OCI-LY7 (cell line): ENCODE results near the gene SRGAP1.

ENCODE experiments used
- EZH2phosphoT487 ChIP-seq: fragments of 200-600 bp; sonication (generic); IDR thresholded peaks from 2 replicates; pipeline ENCODE4 v1.6.1; 2018; ENCODE audit warnings: low read depth, borderline replicate concordance, mild to moderate bottlenecking, mixed run types, antibody characterized with exemption, low read length, moderate library complexity, mixed read lengths
- TF ChIP-seq, protein P1 (sequence below): fragments of 200-600 bp; sonication (generic); conservative IDR thresholded peaks from 2 replicates; pipeline ENCODE4 v1.5.1; 2014; ENCODE audit warnings: mild to moderate bottlenecking, antibody characterized with exemption, low read length, moderate library complexity, mixed read lengths

DNA sequence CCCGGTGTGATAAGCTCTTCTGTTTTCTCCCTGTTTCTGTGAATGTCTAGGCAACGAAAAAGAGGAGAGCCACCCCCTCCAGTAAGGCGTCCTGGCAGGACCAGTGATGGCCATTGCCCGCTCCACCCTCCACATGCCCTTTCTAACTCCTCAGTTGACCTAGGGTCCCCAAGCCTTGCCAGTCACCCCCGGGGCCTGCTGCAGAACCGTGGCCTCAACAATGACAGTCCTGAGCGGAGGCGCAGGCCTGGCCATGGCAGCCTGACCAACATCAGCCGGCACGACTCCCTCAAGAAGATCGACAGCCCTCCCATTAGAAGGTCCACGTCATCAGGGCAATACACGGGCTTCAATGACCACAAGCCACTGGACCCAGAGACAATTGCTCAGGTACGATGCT lies 283.3 kb downstream of the SRGAP1 start:
- TF ChIP-seq, protein P1, sequence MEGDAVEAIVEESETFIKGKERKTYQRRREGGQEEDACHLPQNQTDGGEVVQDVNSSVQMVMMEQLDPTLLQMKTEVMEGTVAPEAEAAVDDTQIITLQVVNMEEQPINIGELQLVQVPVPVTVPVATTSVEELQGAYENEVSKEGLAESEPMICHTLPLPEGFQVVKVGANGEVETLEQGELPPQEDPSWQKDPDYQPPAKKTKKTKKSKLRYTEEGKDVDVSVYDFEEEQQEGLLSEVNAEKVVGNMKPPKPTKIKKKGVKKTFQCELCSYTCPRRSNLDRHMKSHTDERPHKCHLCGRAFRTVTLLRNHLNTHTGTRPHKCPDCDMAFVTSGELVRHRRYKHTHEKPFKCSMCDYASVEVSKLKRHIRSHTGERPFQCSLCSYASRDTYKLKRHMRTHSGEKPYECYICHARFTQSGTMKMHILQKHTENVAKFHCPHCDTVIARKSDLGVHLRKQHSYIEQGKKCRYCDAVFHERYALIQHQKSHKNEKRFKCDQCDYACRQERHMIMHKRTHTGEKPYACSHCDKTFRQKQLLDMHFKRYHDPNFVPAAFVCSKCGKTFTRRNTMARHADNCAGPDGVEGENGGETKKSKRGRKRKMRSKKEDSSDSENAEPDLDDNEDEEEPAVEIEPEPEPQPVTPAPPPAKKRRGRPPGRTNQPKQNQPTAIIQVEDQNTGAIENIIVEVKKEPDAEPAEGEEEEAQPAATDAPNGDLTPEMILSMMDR = no peak
- TF ChIP-seq EZH2phosphoT487 = no peak
